HG03442 (cell line): ENCODE results near the gene HM13.
"Not testable (repeated sequence)": the region's sequence is repeated elsewhere in the genome, so short reads cannot be mapped to it uniquely, and the experiment has no call there.

Experiments
- ATAC-seq: cut with Tn5 transposase; IDR thresholded peaks from one replicate; pipeline ENCODE4 v1.9.1; 2021; ENCODE audit warnings: mild to moderate bottlenecking, moderate library complexity; ENCODE audit not compliant: unreplicated experiment

HM13 gene

GRCh38 chr20:31500527-31500926 is 13.7 kb upstream of the HM13 start:
- no peak for ATAC-seq

- peak; percentile 94 for ATAC-seq
These were observed 11.2 kb upstream of the HM13 start for GRCh38 chr20:31502884-31503673.

GRCh38 chr20:31505903-31506302 is 8.3 kb upstream of the HM13 start:
- ATAC-seq = no peak

GRCh38 chr20:31508517-31509244 is 5.6 kb upstream of the HM13 start:
- ATAC-seq = no peak

DNA sequence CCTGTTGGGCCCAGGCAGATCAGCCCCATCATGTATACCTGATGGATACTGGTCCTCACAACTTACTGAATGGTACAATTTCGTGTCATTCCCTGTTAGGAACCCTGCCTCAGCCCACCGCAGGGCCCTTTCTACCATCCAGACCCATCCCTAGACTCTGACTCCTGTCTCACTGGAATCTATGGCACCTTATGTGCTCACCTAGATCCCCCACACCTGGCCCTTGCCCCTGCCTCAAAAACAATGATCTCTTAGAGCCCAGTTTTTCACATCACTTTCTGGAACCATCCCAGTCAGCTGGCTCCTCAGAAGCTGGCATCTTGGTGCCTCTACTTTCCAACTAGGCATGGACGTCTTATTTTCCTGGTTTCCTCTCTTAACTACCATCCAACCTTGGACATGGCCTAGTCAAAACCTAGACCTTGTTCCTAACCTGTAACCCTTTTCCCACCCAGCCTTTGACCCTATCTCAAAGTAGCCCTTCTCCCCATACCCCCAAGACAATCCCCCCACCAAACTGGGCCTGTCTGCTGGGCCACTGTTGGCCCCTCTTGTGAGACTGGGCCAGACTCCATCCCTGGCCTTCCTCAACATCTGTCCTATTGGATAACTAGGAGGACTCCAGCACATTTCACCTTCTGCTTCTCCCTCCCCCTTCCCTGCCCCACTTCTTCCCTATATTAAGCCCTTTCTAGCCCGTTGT is 981 bp downstream of the HM13 start:
- ATAC-seq = no peak

DNA sequence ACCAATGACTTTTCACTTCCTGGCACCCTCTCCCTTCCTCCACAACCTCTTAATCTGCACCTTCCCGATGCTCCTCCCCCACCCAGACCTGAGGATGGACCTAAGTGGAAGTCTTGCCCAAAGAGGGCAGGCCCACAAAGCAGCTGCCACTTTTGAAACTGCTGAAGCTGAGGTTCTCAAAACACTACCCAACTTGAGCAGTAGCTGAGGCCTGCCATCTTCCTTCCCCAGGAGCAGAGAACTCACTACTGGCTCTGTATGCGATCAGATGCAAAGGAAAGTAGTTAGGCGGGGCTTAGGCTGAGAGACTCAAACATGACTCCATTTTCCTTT is 1.5 kb downstream of the HM13 start:
- ATAC-seq = no peak

DNA sequence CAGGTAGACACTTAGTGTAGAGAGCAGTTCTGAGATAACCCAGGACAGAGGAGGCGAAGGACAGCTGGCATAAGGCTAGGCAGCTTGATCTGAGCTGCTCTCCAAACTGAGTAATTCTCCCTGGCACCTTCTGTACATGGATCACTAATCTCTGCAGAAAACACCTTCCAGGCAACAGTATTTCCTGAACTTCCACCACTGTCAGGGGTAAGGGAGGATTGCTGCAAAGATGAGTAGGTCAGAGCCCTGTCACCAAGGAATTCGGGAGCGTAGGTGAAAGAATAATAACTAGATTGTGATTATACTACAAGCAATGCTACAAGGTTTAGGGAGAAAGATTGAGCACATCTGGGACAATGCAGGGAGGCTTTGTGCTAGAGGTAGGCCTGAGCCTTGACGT is 1.9 kb downstream of the HM13 start:
- ATAC-seq = no peak

DNA sequence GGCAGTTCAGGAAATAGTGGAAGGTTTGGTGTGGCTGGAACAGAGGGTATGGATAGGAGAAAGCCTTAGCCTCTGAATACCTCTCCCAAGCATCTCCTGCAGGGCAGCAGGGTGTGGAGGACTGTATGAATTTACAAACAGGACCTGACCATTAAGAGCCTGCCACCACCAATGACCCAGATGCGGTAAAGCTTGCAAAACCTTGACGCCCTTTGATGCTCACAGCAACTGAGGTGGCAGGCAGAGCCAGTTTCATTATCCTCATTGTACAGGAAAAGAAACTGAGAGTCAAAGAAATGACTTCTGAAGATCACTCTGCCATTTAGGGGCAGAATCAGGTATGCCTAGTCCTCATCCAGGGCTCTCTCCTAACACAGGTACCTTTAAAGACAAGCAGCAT is 2.4 kb downstream of the HM13 start:
- ATAC-seq = no peak

GRCh38 chr20:31517373-31517772 is 3.1 kb downstream of the HM13 start:
- no peak for ATAC-seq

- not testable (repeated sequence) for ATAC-seq
These were observed 7.0 kb downstream of the HM13 start for GRCh38 chr20:31521267-31521666.

- ATAC-seq = no peak
These were observed 8.5 kb downstream of the HM13 start for GRCh38 chr20:31522731-31523130.

- ATAC-seq = no peak
These were observed 9.4 kb downstream of the HM13 start for GRCh38 chr20:31523361-31524283.

- no peak for ATAC-seq
These were observed 13.0 kb downstream of the HM13 start for GRCh38 chr20:31527266-31527665.

DNA sequence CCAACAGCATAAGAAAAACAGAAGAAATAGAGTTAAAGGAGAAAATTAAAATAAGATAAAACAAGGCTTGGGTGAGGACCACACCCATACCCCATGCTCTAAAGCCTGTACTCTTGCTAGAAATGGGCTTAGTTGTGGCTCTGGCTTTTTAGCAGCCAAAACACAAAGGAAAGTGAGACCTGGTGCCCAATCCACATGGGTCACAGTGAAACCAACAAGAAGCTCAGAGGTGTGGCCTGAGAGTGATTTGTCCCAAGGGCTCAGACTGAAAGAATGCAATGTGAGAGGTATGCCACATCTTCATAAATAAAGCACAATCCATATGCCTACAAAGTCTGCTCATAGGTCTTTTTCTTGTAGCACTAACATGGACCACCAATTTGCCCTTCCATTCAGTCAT is 21.1 kb downstream of the HM13 start:
- ATAC-seq = no peak

GRCh38 chr20:31536575-31536974 is 22.3 kb downstream of the HM13 start:
- ATAC-seq = no peak

- no peak for ATAC-seq
These were observed 23.1 kb downstream of the HM13 start for GRCh38 chr20:31537116-31537871.

DNA sequence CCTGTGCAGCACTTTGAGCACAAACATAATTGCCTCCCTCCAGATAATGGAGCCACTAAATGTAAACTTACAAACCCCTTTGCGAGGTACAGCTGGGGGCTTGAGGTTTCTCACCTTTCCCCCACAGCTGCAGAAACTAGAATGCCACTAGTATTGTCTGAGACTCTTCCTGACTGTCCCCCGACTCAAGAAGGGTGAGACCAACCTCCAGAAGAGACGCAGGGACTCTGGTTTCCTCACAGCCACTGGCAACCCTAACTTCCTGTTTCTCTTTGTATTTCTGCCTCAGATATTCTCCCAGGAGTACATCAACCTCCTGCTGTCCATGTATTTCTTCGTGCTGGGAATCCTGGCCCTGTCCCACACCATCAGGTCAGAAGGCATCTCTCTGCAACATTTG is 23.6 kb downstream of the HM13 start:
- ATAC-seq = no peak

GRCh38 chr20:31538326-31538725 is 24.1 kb downstream of the HM13 start:
- ATAC-seq = no peak

DNA sequence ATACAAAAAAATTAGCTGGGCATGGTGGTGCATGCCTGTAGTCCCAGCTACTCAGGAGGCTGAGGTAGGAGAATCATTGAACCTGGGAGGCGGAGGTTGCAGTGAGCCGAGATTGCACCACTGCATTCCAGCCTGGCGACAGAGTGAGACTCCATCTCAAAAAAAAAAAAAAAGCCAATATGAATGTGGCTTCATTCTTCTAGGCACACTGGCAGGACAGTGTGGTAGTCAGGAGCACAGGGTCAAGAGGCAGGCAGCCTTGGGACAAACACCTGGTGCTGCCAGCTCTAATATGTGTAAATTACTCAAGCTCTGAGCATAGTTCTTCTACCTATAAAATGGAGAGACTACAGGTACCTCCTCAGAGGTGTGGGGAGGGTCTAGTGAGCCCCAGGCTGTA is 25.4 kb downstream of the HM13 start:
- ATAC-seq = not testable (repeated sequence)

GRCh38 chr20:31540406-31540805 is 26.2 kb downstream of the HM13 start:
- no peak for ATAC-seq
